ENCODE measurements around the gene THNSL1. TPM values are rescaled to one million over a fixed set of nuclear protein-coding genes. Genes with fewer than 3 reads are reported as not detected.

The THNSL1 gene
- total RNA-seq, 5 donors from 2014 or later (not counting 1 experiment from before 2014, with no cell fraction given) = 1.6 to 8.1 (median 6.4) TPM

GRCh38 chr10:25064401-25064800 lies 48.0 kb downstream of the THNSL1 start:
- Mint-ChIP-seq H3K9me3 (no peaks in the 10 kb centered on the region), H3K4me1 (peaks cover 0 to 20% (median 6%) of the 10 kb centered on the region in 3 donors), H3K36me3 (no peaks in the 10 kb centered on the region), H3K27ac (no peak overlapping the region), H3K4me3 (no peak overlapping the region), H3K27me3 (peaks cover 0 to 3% of the 10 kb centered on the region in 2 donors)
- no CpG with 5 or more reads among the region's 2 CpGs for WGBS (ENCODE audit: insufficient coverage)
- CTCF ChIA-PET = interaction anchor here in 1 of 2 donors (0.5 to 0.6 kb wide), 2 partner anchors 10 to 874 kb away, joined by 3 to 4 read pairs; no protein-coding TSS in a partner anchor
- H3K36me3 ChIP-seq (ENCODE audit: control insufficient read depth in 2 of 2, extremely low read depth in 1 of 2, insufficient read depth in 1 of 2, low read length in 1 of 2) = no peaks in the 10 kb centered on the region
- H3K4me1 ChIP-seq (ENCODE audit: control insufficient read depth in 1 of 2, extremely low read depth in 1 of 2, insufficient read depth in 2 of 2, low read length in 2 of 2) = peaks cover 0 to 14% of the 10 kb centered on the region in 2 experiments
- no peak overlapping the region for H3K4me3 ChIP-seq (ENCODE audit: control insufficient read depth in 1 of 2, extremely low read depth in 1 of 2, low read length in 1 of 2)
- ATAC-seq (replicated peaks in 1 of 4) (no peak), DNase-seq (no peak)
- no peaks in the 10 kb centered on the region for H3K9me3 ChIP-seq
- POLR2A ChIA-PET = no interaction called here
- H3K27me3 ChIP-seq (replicated peaks in 1 of 2; ENCODE audit: control insufficient read depth in 2 of 2, extremely low read depth in 1 of 2, insufficient read depth in 2 of 2, low read length in 1 of 2) = peaks cover 0 to 4% of the 10 kb centered on the region in 2 experiments
- H3K27ac ChIP-seq (ENCODE audit: low read length) = no peak overlapping the region

GRCh38 chr10:25065761-25066476 lies 49.5 kb downstream of the THNSL1 start:
- H3K9me3 Mint-ChIP-seq = no peaks in the 10 kb centered on the region
- Histone ChIP-seq H3K9me3 (no peaks in the 10 kb centered on the region), H3K4me1 (ENCODE audit: control insufficient read depth in 1 of 2, extremely low read depth in 1 of 2, insufficient read depth in 2 of 2, low read length in 2 of 2) (peaks cover 0 to 14% of the 10 kb centered on the region in 2 experiments), H3K27ac (ENCODE audit: low read length) (no peak overlapping the region), H3K27me3 (replicated peaks in 1 of 2; ENCODE audit: control insufficient read depth in 2 of 2, extremely low read depth in 1 of 2, insufficient read depth in 2 of 2, low read length in 1 of 2) (peaks cover 0 to 4% of the 10 kb centered on the region in 2 experiments), H3K4me3 (ENCODE audit: control insufficient read depth in 1 of 2, extremely low read depth in 1 of 2, low read length in 1 of 2) (no peak overlapping the region), H3K36me3 (ENCODE audit: control insufficient read depth in 2 of 2, extremely low read depth in 1 of 2, insufficient read depth in 1 of 2, low read length in 1 of 2) (no peaks in the 10 kb centered on the region)
- peaks cover 2 to 3% of the 10 kb centered on the region in 2 donors for H3K27me3 Mint-ChIP-seq
- H3K4me3 Mint-ChIP-seq = no peak overlapping the region
- H3K27ac Mint-ChIP-seq = no peak overlapping the region
- CTCF ChIA-PET = interaction anchor here in 1 of 2 donors (0.7 kb wide), 1 partner anchor 49 kb away, joined by 4 read pairs; no protein-coding TSS in a partner anchor
- ATAC-seq (replicated peaks in 1 of 4) = no peak
- H3K4me1 Mint-ChIP-seq = peaks cover 0 to 20% (median 6%) of the 10 kb centered on the region in 3 donors
- H3K36me3 Mint-ChIP-seq = no peaks in the 10 kb centered on the region
- POLR2A ChIA-PET = interaction anchor here in 1 of 2 donors (0.6 to 1.1 kb wide), 2 partner anchors 10 to 27 kb away, joined by 4 to 5 read pairs; no protein-coding TSS in a partner anchor
- WGBS (ENCODE audit: insufficient coverage) = 83% methylated on average over 1 of the region's 4 CpGs
- no peak for DNase-seq

GRCh38 chr10:25068152-25069058 lies 52.0 kb downstream of the THNSL1 start:
- no peak overlapping the region for H3K27ac Mint-ChIP-seq
- Histone ChIP-seq H3K27me3 (replicated peaks in 1 of 2; ENCODE audit: control insufficient read depth in 2 of 2, extremely low read depth in 1 of 2, insufficient read depth in 2 of 2, low read length in 1 of 2) (no peaks in the 10 kb centered on the region), H3K4me3 (ENCODE audit: control insufficient read depth in 1 of 2, extremely low read depth in 1 of 2, low read length in 1 of 2) (no peak overlapping the region), H3K9me3 (no peaks in the 10 kb centered on the region), H3K36me3 (ENCODE audit: control insufficient read depth in 2 of 2, extremely low read depth in 1 of 2, insufficient read depth in 1 of 2, low read length in 1 of 2) (no peaks in the 10 kb centered on the region), H3K4me1 (ENCODE audit: control insufficient read depth in 1 of 2, extremely low read depth in 1 of 2, insufficient read depth in 2 of 2, low read length in 2 of 2) (peaks cover 0 to 1% of the 10 kb centered on the region in 2 experiments), H3K27ac (ENCODE audit: low read length) (no peak overlapping the region)
- DNase-seq (no peak), ATAC-seq (replicated peaks in 1 of 4) (no peak)
- no peak overlapping the region for H3K4me3 Mint-ChIP-seq
- WGBS (ENCODE audit: insufficient coverage) = 40% methylated on average over 1 of the region's 11 CpGs
- H3K27me3 Mint-ChIP-seq = peaks cover 2 to 8% of the 10 kb centered on the region in 2 donors
- ChIA-PET CTCF (interaction anchor here in 1 of 2 donors (0.6 kb wide), 1 partner anchor 112 kb away, joined by 5 read pairs; no protein-coding TSS in a partner anchor), POLR2A (no interaction called here)
- no peaks in the 10 kb centered on the region for H3K36me3 Mint-ChIP-seq
- no peaks in the 10 kb centered on the region for H3K9me3 Mint-ChIP-seq
- H3K4me1 Mint-ChIP-seq = peaks cover 0 to 7% (median 0%) of the 10 kb centered on the region in 3 donors

GRCh38 chr10:25071227-25071626 lies 54.8 kb downstream of the THNSL1 start:
- Mint-ChIP-seq H3K4me3 (no peak overlapping the region), H3K9me3 (no peaks in the 10 kb centered on the region), H3K27me3 (peaks cover 11% of the 10 kb centered on the region in 2 donors), H3K4me1 (no peaks in the 10 kb centered on the region), H3K36me3 (no peaks in the 10 kb centered on the region), H3K27ac (no peak overlapping the region)
- Histone ChIP-seq H3K36me3 (ENCODE audit: control insufficient read depth in 2 of 2, extremely low read depth in 1 of 2, insufficient read depth in 1 of 2, low read length in 1 of 2) (no peaks in the 10 kb centered on the region), H3K27ac (ENCODE audit: low read length) (no peak overlapping the region), H3K9me3 (no peaks in the 10 kb centered on the region), H3K27me3 (replicated peaks in 1 of 2; ENCODE audit: control insufficient read depth in 2 of 2, extremely low read depth in 1 of 2, insufficient read depth in 2 of 2, low read length in 1 of 2) (no peaks in the 10 kb centered on the region), H3K4me3 (ENCODE audit: control insufficient read depth in 1 of 2, extremely low read depth in 1 of 2, low read length in 1 of 2) (no peak overlapping the region), H3K4me1 (ENCODE audit: control insufficient read depth in 1 of 2, extremely low read depth in 1 of 2, insufficient read depth in 2 of 2, low read length in 2 of 2) (no peaks in the 10 kb centered on the region)
- ChIA-PET CTCF (no interaction called here), POLR2A (no interaction called here)
- no CpG with 5 or more reads among the region's 1 CpG for WGBS (ENCODE audit: insufficient coverage)
- ATAC-seq (replicated peaks in 1 of 4) (no peak), DNase-seq (no peak)

- ATAC-seq (replicated peaks in 1 of 4) = no peak
- Histone ChIP-seq H3K9me3 (no peaks in the 10 kb centered on the region), H3K4me1 (ENCODE audit: control insufficient read depth in 1 of 2, extremely low read depth in 1 of 2, insufficient read depth in 2 of 2, low read length in 2 of 2) (no peaks in the 10 kb centered on the region), H3K27ac (ENCODE audit: low read length) (no peak overlapping the region), H3K36me3 (ENCODE audit: control insufficient read depth in 2 of 2, extremely low read depth in 1 of 2, insufficient read depth in 1 of 2, low read length in 1 of 2) (no peaks in the 10 kb centered on the region), H3K4me3 (ENCODE audit: control insufficient read depth in 1 of 2, extremely low read depth in 1 of 2, low read length in 1 of 2) (no peak overlapping the region), H3K27me3 (replicated peaks in 1 of 2; ENCODE audit: control insufficient read depth in 2 of 2, extremely low read depth in 1 of 2, insufficient read depth in 2 of 2, low read length in 1 of 2) (no peaks in the 10 kb centered on the region)
- Mint-ChIP-seq H3K36me3 (no peaks in the 10 kb centered on the region), H3K27me3 (peaks cover 11% of the 10 kb centered on the region in 2 donors), H3K4me1 (no peaks in the 10 kb centered on the region), H3K9me3 (no peaks in the 10 kb centered on the region), H3K4me3 (no peak overlapping the region), H3K27ac (no peak overlapping the region)
- ChIA-PET CTCF (no interaction called here), POLR2A (no interaction called here)
- no CpG with 5 or more reads among the region's 2 CpGs for WGBS (ENCODE audit: insufficient coverage)
- DNase-seq = no peak
Observed at GRCh38 chr10:25072786-25073185, 56.4 kb downstream of the THNSL1 start.

GRCh38 chr10:25075825-25076224 lies 59.4 kb downstream of the THNSL1 start:
- no peak for ATAC-seq (replicated peaks in 1 of 4)
- no peak for DNase-seq
- H3K27me3 ChIP-seq (replicated peaks in 1 of 2; ENCODE audit: control insufficient read depth in 2 of 2, extremely low read depth in 1 of 2, insufficient read depth in 2 of 2, low read length in 1 of 2) = no peaks in the 10 kb centered on the region
- ChIA-PET CTCF (interaction anchor here (0.6 kb wide), 3 partner anchors 10 to 285 kb away, joined by 3 to 5 read pairs (median 3); no protein-coding TSS in a partner anchor), POLR2A (interaction anchor here (0.5 to 0.6 kb wide), 3 partner anchors 10 to 430 kb away, joined by 3 to 5 read pairs (median 4); no protein-coding TSS in a partner anchor)
- Mint-ChIP-seq H3K36me3 (no peaks in the 10 kb centered on the region), H3K4me3 (no peak overlapping the region), H3K27me3 (peaks cover 9 to 11% of the 10 kb centered on the region in 2 donors), H3K27ac (no peak overlapping the region), H3K4me1 (peaks cover 0 to 2% (median under 1%) of the 10 kb centered on the region in 3 donors), H3K9me3 (no peaks in the 10 kb centered on the region)
- no peaks in the 10 kb centered on the region for H3K4me1 ChIP-seq (ENCODE audit: control insufficient read depth in 1 of 2, extremely low read depth in 1 of 2, insufficient read depth in 2 of 2, low read length in 2 of 2)
- 79% methylated on average over 2 of the region's 4 CpGs for WGBS (ENCODE audit: insufficient coverage)
- H3K4me3 ChIP-seq (ENCODE audit: control insufficient read depth in 1 of 2, extremely low read depth in 1 of 2, low read length in 1 of 2) = no peak overlapping the region
- H3K9me3 ChIP-seq = no peaks in the 10 kb centered on the region
- H3K27ac ChIP-seq (ENCODE audit: low read length) = no peak overlapping the region
- H3K36me3 ChIP-seq (ENCODE audit: control insufficient read depth in 2 of 2, extremely low read depth in 1 of 2, insufficient read depth in 1 of 2, low read length in 1 of 2) = no peaks in the 10 kb centered on the region
